Right lobe of liver (tissue), 4 donors: ENCODE data around the gene INVS.

Experiments
- POLR2A ChIP-seq: fragments of 450-650 bp; IDR thresholded peaks from one replicate; pipeline ENCODE4 v1.6.1; 2017; ENCODE audit warnings: antibody characterized with exemption, mild to moderate bottlenecking
- TF ChIP-seq, protein P1 (sequence below), 4 donors: fragments of 200-600 bp in 3 of 4; fragments of 450-650 bp in 1 of 4; IDR thresholded peaks; one replicate each; pipeline versions ENCODE4 v1.5.1 to v1.8.0; 2016 to 2022; ENCODE audit warnings: antibody characterized with exemption in 4 of 4, mild to moderate bottlenecking in 2 of 4
- donor health status: DM: no; HTN: no; CAD: no.
- donor health status: DM: no; HTN: no; CAD: no.
- donor health status: DM: no; HTN: yes; CAD: no.

- no peak for TF ChIP-seq POLR2A
- TF ChIP-seq, protein P1, sequence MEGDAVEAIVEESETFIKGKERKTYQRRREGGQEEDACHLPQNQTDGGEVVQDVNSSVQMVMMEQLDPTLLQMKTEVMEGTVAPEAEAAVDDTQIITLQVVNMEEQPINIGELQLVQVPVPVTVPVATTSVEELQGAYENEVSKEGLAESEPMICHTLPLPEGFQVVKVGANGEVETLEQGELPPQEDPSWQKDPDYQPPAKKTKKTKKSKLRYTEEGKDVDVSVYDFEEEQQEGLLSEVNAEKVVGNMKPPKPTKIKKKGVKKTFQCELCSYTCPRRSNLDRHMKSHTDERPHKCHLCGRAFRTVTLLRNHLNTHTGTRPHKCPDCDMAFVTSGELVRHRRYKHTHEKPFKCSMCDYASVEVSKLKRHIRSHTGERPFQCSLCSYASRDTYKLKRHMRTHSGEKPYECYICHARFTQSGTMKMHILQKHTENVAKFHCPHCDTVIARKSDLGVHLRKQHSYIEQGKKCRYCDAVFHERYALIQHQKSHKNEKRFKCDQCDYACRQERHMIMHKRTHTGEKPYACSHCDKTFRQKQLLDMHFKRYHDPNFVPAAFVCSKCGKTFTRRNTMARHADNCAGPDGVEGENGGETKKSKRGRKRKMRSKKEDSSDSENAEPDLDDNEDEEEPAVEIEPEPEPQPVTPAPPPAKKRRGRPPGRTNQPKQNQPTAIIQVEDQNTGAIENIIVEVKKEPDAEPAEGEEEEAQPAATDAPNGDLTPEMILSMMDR (IDR thresholded peaks at IDR 0.05) = no peak
These were observed 247.8 kb downstream of the INVS start for GRCh38 chr9:100346836-100347235.
